Pancreas (tissue), 10 donors: Measurements from ENCODE around the gene CALN1. TPM values are rescaled to one million over a fixed set of nuclear protein-coding genes. Genes with fewer than 3 reads are reported as not detected.

Experiments used
- ATAC-seq, 4 donors: fragments of 200-7000 bp; cut with Tn5 transposase; one replicate each; pipeline versions ENCODE4 v1.8.0 to v1.9.1; 2020; ENCODE audit warnings: mild to moderate bottlenecking in 4 of 4, moderate library complexity in 4 of 4
- DNase-seq, 6 donors: peaks; one replicate each; pipeline ENCODE4 v3.0.0-alpha.2; 2020
- FAIRE-seq: peaks from 2 replicates; lab custom pipeline; 2012; peaks lifted over from hg19 to GRCh38; lab: Jason Lieb, UNC
- H3K27ac ChIP-seq, 4 donors: fragments of 200-600 bp; sonication (generic); 1 replicate in 3 of 4; 2 replicates in 1 of 4; pipeline versions ENCODE4 v1.5.0 to v1.8.0; 2020
- H3K27me3 ChIP-seq, 4 donors: fragments of 200-600 bp; one replicate each; pipeline ENCODE4 v1.8.0; 2021
- H3K36me3 ChIP-seq, 3 donors: fragments of 200-600 bp; sonication (generic) in 1 of 3; one replicate each; pipeline versions ENCODE4 v1.5.0 to v1.8.0; 2020 to 2021
- H3K4me1 ChIP-seq, 3 donors: fragments of 200-600 bp; one replicate each; pipeline ENCODE4 v1.8.0; 2021
- H3K4me3 ChIP-seq, 4 donors: fragments of 200-600 bp; sonication (generic) in 2 of 4; one replicate each; pipeline versions ENCODE4 v1.5.0 to v1.8.0; 2020 to 2021
- H3K9me3 ChIP-seq, 4 donors: fragments of 200-600 bp; one replicate each; pipeline ENCODE4 v1.8.0; 2021
- WGBS, 2 donors: extraction: QIAGEN DNeasy Blood & Tissue Kit; methylation state at CpG; one replicate each; pipeline ENCODE4 v1.1.7; 2013; 5-methylcytosine and 5-hydroxymethylcytosine counted together
- intact Hi-C, 3 donors: fragments of 100-400 bp; cut with DNase I; formaldehyde crosslinking; loops; one replicate each; pipeline versions ENCODE4 v1.11.1 to v1.14.2; 2022
- polyA plus RNA-seq, 2 donors: library from polyadenylated mRNA; stranded (reverse); fragments of 200-250 nt; gene quantifications; one replicate each; pipeline ENCODE4 v1.2.3, GENCODE V29; 2013
- total RNA-seq, 6 donors: library from RNA; stranded (reverse); fragmentation: NEBNext Ultra II Directional in 4 of 6; extraction: Animal tissue kit (Norgen Biotek cat#: 25700) in 4 of 6; gene quantifications; one replicate each; pipeline versions ENCODE4 v1.2.1 to v1.2.4, GENCODE V29; 2021 to 2023
- TF ChIP-seq, protein P1 (sequence below), 4 donors: fragments of 200-600 bp; sonication (generic) in 3 of 4; IDR thresholded peaks; one replicate each; pipeline versions ENCODE4 v1.5.0 to v1.8.0; 2021; ENCODE audit warnings: antibody characterized with exemption in 4 of 4
- donor health status: healthy with polysubstance abuse.
- donor health status: DM: no; HTN: no; CAD: no; lungs with moderate emphysema.
- donor health status: DM: no; HTN: no; CAD: no.
- donor health status: control.
- donor health status: control.
- donor health status: Bipolar disorder and iron deficiency.
- donor health status: DM: yes; HTN: yes; CAD: no.
- donor health status: DM: no; HTN: no; CAD: no.
- donor health status: DM: no; HTN: no; CAD: no.
- donor health status: DM: yes; HTN: yes; CAD: no.

CALN1 gene
- total and polyA plus RNA-seq, 8 donors = 0.39 to 18.4 (median 1.5) TPM

DNA sequence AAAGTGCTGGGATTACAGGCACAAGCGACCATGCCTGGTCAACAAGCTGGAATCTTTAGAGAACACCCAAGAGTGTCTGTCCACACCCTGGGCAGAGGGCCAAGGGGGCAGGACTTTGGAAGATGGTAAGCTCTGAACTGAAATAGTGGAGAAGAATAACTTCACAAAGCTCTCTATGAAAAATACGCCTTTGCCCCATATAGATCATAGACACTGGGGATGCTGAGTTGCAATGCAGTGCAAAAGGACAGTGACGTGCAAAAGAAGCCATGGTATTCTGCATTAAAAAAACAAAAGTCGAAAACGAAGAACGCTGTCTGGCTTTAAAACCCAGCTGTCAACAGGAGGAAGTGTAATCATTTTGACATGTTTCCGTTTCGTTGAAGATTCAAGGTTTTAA lies 353.6 kb downstream of the CALN1 start:
- no peaks in the 10 kb centered on the region for H3K4me1 ChIP-seq
- H3K9me3 ChIP-seq = no peaks in the 10 kb centered on the region
- DNase-seq (peak in 2 of 6 donors; percentile 18 to 26), ATAC-seq (no peak), FAIRE-seq (no peak)
- H3K36me3 ChIP-seq = no peaks in the 10 kb centered on the region
- H3K27me3 ChIP-seq = no peaks in the 10 kb centered on the region
- no peak overlapping the region for H3K27ac ChIP-seq
- WGBS, 2 donors = 67 to 71% methylated on average over 8 of the region's 8 CpGs
- intact Hi-C loops = no loop called here
- TF ChIP-seq, protein P1, sequence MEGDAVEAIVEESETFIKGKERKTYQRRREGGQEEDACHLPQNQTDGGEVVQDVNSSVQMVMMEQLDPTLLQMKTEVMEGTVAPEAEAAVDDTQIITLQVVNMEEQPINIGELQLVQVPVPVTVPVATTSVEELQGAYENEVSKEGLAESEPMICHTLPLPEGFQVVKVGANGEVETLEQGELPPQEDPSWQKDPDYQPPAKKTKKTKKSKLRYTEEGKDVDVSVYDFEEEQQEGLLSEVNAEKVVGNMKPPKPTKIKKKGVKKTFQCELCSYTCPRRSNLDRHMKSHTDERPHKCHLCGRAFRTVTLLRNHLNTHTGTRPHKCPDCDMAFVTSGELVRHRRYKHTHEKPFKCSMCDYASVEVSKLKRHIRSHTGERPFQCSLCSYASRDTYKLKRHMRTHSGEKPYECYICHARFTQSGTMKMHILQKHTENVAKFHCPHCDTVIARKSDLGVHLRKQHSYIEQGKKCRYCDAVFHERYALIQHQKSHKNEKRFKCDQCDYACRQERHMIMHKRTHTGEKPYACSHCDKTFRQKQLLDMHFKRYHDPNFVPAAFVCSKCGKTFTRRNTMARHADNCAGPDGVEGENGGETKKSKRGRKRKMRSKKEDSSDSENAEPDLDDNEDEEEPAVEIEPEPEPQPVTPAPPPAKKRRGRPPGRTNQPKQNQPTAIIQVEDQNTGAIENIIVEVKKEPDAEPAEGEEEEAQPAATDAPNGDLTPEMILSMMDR (IDR thresholded peaks at IDR 0.05) = no peak
- no peak overlapping the region for H3K4me3 ChIP-seq

DNA sequence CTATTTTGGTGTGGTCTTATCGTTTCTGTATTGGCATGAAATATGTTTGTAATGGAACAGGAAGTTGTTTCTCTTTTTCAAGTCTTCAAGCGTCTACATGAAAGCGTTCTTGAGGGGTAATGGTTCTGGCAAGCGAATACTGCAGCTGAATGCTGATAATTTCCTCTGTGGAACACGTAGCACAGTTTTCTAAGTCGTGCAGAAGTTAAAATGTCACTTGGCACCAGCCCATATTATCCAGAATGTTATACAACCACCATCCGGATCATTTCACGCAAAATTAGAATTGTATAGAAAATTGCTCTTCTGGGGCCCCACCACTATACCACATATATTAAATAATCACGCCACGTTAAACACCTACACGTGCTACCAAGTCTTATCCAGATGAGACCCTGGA lies 354.3 kb downstream of the CALN1 start:
- intact Hi-C loops = no loop called here
- FAIRE-seq = no peak
- H3K9me3 ChIP-seq = no peaks in the 10 kb centered on the region

DNA sequence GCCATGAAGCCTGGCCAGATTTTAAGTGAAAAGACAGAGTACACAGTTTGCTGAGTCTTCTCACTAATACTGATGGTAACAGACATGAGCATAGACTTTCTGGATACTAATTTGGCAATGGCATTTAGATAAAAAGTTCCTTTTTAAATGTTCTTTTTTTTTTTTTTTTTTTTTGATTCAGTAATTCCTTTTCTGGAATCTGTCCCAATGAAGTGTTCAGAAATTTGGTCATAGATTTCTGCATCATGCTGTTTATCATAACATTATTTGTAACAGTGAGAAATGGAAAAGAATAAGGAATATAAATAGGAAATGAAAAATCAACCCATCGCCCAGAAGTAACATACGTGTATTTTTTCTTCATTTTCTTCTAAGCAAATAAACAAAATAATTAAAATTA lies 354.9 kb downstream of the CALN1 start:
- Histone ChIP-seq H3K36me3 (no peaks in the 10 kb centered on the region), H3K4me1 (no peaks in the 10 kb centered on the region), H3K9me3 (no peaks in the 10 kb centered on the region), H3K27ac (no peak overlapping the region), H3K27me3 (no peaks in the 10 kb centered on the region), H3K4me3 (no peak overlapping the region)
- TF ChIP-seq, protein P1 (IDR thresholded peaks at IDR 0.05) = no peak
- FAIRE-seq (no peak), ATAC-seq (no peak), DNase-seq (no peak)
- WGBS, 2 donors = 87 to 89% methylated on average over 2 of the region's 2 CpGs
- intact Hi-C loops = no loop called here

More for the DNA sequence above, 354.3 kb downstream of the CALN1 start:
- Histone ChIP-seq H3K27me3 (no peaks in the 10 kb centered on the region), H3K27ac (no peak overlapping the region), H3K4me1 (no peaks in the 10 kb centered on the region), H3K36me3 (no peaks in the 10 kb centered on the region), H3K4me3 (no peak overlapping the region)
- ATAC-seq (no peak), DNase-seq (no peak)
- 64 to 70% methylated on average over 11 of the region's 11 CpGs for WGBS, 2 donors
- TF ChIP-seq, protein P1 (IDR thresholded peaks at IDR 0.05) = no peak

DNA sequence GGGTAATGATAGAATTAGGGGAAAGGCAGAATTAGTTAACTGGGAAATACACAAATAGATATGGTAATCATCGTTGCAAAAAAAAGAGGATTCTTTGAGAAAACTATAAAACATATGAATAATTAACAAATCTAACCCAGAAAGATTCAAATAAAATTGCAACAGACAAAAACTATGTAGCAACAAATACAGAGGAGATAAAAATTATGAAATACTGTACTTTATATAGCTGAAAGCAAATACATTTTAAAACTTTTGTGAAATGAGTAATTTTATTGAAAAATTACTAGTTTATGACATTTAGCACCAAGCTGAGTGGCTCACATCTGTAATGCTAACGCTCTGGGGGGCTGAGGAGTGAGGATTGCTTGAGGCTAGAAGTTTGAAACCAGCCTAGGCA lies 356.7 kb downstream of the CALN1 start:
- FAIRE-seq (no peak), ATAC-seq (no peak), DNase-seq (no peak)
- TF ChIP-seq, protein P1 (IDR thresholded peaks at IDR 0.05) = no peak
- WGBS, 2 donors = 56 to 63% methylated on average over 2 of the region's 2 CpGs
- H3K4me1 ChIP-seq = no peaks in the 10 kb centered on the region
- H3K27me3 ChIP-seq = no peaks in the 10 kb centered on the region
- no peak overlapping the region for H3K27ac ChIP-seq
- H3K4me3 ChIP-seq = no peak overlapping the region
- intact Hi-C loops = no loop called here
- no peaks in the 10 kb centered on the region for H3K9me3 ChIP-seq
- H3K36me3 ChIP-seq = no peaks in the 10 kb centered on the region

DNA sequence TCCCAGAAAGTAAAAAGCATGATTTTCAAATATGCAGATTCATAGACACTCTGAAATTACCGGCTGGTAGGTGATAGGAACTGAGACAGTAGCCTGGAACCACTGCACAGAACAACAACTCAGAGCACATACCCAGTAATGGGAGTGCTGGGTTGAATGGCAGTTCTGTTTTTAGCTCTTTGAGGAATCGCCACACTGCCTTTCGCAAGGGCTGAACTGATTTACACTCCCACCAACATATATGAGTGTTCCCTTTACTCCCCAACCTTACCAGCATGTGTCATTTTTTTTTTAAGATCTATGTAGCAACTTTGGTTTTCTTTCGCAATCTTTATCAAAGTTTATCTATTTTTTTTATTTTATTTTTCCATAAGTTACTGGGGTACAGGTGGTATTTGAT lies 358.8 kb downstream of the CALN1 start:
- Histone ChIP-seq H3K4me1 (no peaks in the 10 kb centered on the region), H3K27me3 (no peaks in the 10 kb centered on the region), H3K36me3 (no peaks in the 10 kb centered on the region), H3K4me3 (no peak overlapping the region), H3K27ac (no peak overlapping the region), H3K9me3 (no peaks in the 10 kb centered on the region)
- TF ChIP-seq, protein P1 (IDR thresholded peaks at IDR 0.05) = no peak
- intact Hi-C loops = no loop called here
- FAIRE-seq (no peak), DNase-seq (no peak), ATAC-seq (no peak)
- 82 to 91% methylated on average over 4 of the region's 4 CpGs for WGBS, 2 donors
